Heart left ventricle (tissue), 13 donors: ENCODE results near the gene CEP131.

ENCODE experiments used
- POLR2A ChIP-seq, 2 donors: fragments of 450-650 bp; IDR thresholded peaks; one replicate each; pipeline ENCODE4 v1.6.1; 2017; ENCODE audit warnings: antibody characterized with exemption in 2 of 2, mild to moderate bottlenecking in 2 of 2, moderate library complexity in 2 of 2
- TF ChIP-seq, protein P1 (sequence below), 12 donors: fragments of 200-600 bp; sonication (generic) in 4 of 12; IDR thresholded peaks; one replicate each; pipeline versions ENCODE4 v1.5.0 to v1.8.0; 2018 to 2022; ENCODE audit warnings: antibody characterized with exemption in 12 of 12, mild to moderate bottlenecking in 5 of 12
- donor health status: ischemic (EF 13 %, LVEDD 7.1; RV severe dilation, severe dysfunction).
- donor health status: DM: no; HTN: yes; CAD: no.
- donor health status: DM: no; HTN: no; CAD: no.
- donor health status: ischemic (EF 25% LVEDD 6.9; RV normal size, moderate dysfunction).
- donor health status: ischemic (EF 25% LVEDD 5.7; RV mildly dilated, moderate dysfunction).
- donor health status: ischemic (EF 35%, LVEDD 5.7; RV mildly dilated, moderate dysfunction).
- donor health status: nonischemic (EF 11% LVEDD 7.7; RV severe dilation, severe dysfunction).
- donor health status: DM: yes; HTN: yes; CAD: no.
- donor health status: PGD.
- donor health status: ischemic (EF 29% LVEDD 5.4; RV normal size, mild dysfunction).
- donor health status: nonischemic (EF 23%, LVEDD 6.1; RV moderate dilation, normal function).

DNA sequence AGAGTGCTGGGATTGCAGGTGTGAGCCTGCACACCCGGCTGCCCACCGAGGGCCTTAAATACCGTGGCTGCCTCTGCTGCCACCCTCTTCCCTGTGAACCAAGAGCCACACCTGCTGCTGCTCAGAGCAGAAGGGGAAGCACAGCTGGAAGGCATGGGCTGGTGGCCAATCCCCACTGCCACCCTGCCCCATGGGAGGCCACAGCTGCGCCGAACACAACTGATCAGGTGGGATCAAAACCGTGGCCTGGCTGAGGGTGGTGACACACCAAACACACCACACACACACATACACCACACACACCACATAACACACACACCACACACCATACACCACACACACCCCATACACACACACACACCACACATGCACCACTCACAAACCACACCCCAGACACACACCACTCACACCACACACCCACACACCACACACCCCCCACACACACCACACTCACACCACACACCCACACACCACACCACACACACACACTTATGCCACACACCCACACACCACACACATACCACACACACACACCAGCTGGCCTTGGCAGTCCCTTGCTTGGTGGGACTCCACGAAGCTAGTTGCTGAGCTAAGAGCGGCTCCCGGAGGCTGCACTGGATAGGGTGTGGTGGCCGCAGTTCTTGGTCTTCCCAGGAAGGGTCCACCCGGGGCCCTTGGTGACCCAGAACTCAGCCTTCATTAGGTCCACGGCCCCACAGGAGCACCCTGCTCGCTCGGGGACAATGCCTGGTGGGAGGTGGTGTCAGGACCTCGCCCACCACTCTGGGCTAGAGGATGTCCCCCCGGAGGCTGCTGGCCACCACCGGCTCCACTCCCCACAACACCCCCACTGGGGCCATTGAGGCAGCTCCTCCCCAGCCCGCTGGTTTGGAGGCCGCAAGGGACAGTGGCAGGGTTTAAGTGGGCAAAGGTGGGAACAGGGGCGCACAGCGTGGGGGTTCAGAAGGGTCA is 14.9 kb downstream of the CEP131 start:
- TF ChIP-seq, protein P1, sequence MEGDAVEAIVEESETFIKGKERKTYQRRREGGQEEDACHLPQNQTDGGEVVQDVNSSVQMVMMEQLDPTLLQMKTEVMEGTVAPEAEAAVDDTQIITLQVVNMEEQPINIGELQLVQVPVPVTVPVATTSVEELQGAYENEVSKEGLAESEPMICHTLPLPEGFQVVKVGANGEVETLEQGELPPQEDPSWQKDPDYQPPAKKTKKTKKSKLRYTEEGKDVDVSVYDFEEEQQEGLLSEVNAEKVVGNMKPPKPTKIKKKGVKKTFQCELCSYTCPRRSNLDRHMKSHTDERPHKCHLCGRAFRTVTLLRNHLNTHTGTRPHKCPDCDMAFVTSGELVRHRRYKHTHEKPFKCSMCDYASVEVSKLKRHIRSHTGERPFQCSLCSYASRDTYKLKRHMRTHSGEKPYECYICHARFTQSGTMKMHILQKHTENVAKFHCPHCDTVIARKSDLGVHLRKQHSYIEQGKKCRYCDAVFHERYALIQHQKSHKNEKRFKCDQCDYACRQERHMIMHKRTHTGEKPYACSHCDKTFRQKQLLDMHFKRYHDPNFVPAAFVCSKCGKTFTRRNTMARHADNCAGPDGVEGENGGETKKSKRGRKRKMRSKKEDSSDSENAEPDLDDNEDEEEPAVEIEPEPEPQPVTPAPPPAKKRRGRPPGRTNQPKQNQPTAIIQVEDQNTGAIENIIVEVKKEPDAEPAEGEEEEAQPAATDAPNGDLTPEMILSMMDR (IDR thresholded peaks at IDR 0.05) = no peak
- no peak for TF ChIP-seq POLR2A (IDR thresholded peaks at IDR 0.05)
